ENCODE measurements around the gene LSM4. TPM values are rescaled to one million over a fixed set of nuclear protein-coding genes. Genes with fewer than 3 reads are reported as not detected.

The LSM4 gene
- total and polyA plus RNA-seq, 2 of the 13 experiments (the other 11 are each of a cell fraction or from before 2014, with no cell fraction given) = 65.8 to 166 TPM

- TF ChIP-seq ARNT (IDR thresholded peaks at IDR 0.05) = no peak
- TF ChIP-seq ZHX1 (CRISPR knock-in tag; IDR thresholded peaks at IDR 0.05; ENCODE audit: low read depth) = 0 out of 2 replicates have a peak, but pooled peaks have one; percentile 45
- TF ChIP-seq GMEB1 (CRISPR knock-in tag; IDR thresholded peaks at IDR 0.05; ENCODE audit: borderline replicate concordance) = no peak
- no peak for TF ChIP-seq CBX2 (IDR thresholded peaks at IDR 0.05; ENCODE audit: low read depth, low read length)
- no peak for TF ChIP-seq CBX2 (CRISPR knock-in tag; IDR thresholded peaks at IDR 0.05; ENCODE audit: low read depth)
- TF ChIP-seq TERF1 (CRISPR knock-in tag; IDR thresholded peaks at IDR 0.05) = no peak
- TF ChIP-seq PPARG (CRISPR knock-in tag; conservative IDR thresholded peaks at IDR 0.05) = 0 out of 2 replicates have a peak, but pooled peaks have one; percentile 29
- TF ChIP-seq ZNF737 (CRISPR knock-in tag; IDR thresholded peaks at IDR 0.05; ENCODE audit: borderline replicate concordance) = no peak
- no peak for TF ChIP-seq THYN1 (CRISPR knock-in tag; IDR thresholded peaks at IDR 0.05; ENCODE audit: borderline replicate concordance, low read depth)
- TF ChIP-seq HINFP (CRISPR knock-in tag; IDR thresholded peaks at IDR 0.05; ENCODE audit: low read depth) = peak; percentile 68; the same call in 1 of the 2 replicates
- TF ChIP-seq ZFP37 (CRISPR knock-in tag; IDR thresholded peaks at IDR 0.05; ENCODE audit: borderline replicate concordance) = no peak
- TF ChIP-seq ARNTL (CRISPR knock-in tag; IDR thresholded peaks at IDR 0.05) = peak; percentile 21
- TF ChIP-seq IRF2 (CRISPR knock-in tag; IDR thresholded peaks at IDR 0.05) = 0 out of 2 replicates have a peak, but pooled peaks have one; percentile 32
- no peak for TF ChIP-seq ZMYM4 (CRISPR knock-in tag; IDR thresholded peaks at IDR 0.05)
- TF ChIP-seq RCOR2 (CRISPR knock-in tag; IDR thresholded peaks at IDR 0.05) = 0 out of 2 replicates have a peak, but pooled peaks have one; percentile 42
- TF ChIP-seq NAIF1 (CRISPR knock-in tag; IDR thresholded peaks at IDR 0.05; ENCODE audit: borderline replicate concordance) = no peak
- TF ChIP-seq TMF1 (CRISPR knock-in tag; IDR thresholded peaks at IDR 0.05; ENCODE audit: low read depth) = 0 out of 2 replicates have a peak, but pooled peaks have one; percentile 44
Measured at GRCh38 chr19:18340990-18341868, 18.4 kb upstream of the LSM4 start (continued).
